Upper lobe of right lung (tissue), 1 donor: ENCODE results near the gene GTPBP3. TPM values are rescaled to one million over a fixed set of nuclear protein-coding genes. Genes with fewer than 3 reads are reported as not detected.

Experiments used
- ATAC-seq: fragments of 200-7000 bp; cut with Tn5 transposase; one replicate; pipeline ENCODE4 v1.9.1; 2020; ENCODE audit warnings: mild to moderate bottlenecking, moderate library complexity
- DNase-seq: peaks from one replicate; pipeline ENCODE4 v3.0.0-alpha.2; 2020
- H3K27ac ChIP-seq: fragments of 200-600 bp; one replicate; pipeline ENCODE4 v1.8.0; 2022
- H3K27me3 ChIP-seq: fragments of 200-600 bp; one replicate; pipeline ENCODE4 v1.8.0; 2022; ENCODE audit warnings: mild to moderate bottlenecking
- H3K36me3 ChIP-seq: fragments of 200-600 bp; one replicate; pipeline ENCODE4 v1.8.0; 2022
- H3K4me1 ChIP-seq: fragments of 200-600 bp; one replicate; pipeline ENCODE4 v1.8.0; 2022
- H3K4me3 ChIP-seq: fragments of 200-600 bp; one replicate; pipeline ENCODE4 v1.8.0; 2022; ENCODE audit warnings: mild to moderate bottlenecking
- H3K9me3 ChIP-seq: fragments of 200-600 bp; one replicate; pipeline ENCODE4 v1.8.0; 2022
- CTCF ChIP-seq: fragments of 200-600 bp; IDR thresholded peaks from one replicate; pipeline ENCODE4 v1.8.0; 2022; ENCODE audit warnings: antibody characterized with exemption
- intact Hi-C: fragments of 100-400 bp; cut with DNase I; formaldehyde crosslinking; loops from one replicate; pipeline ENCODE4 v1.11.0; 2022
- total RNA-seq: library from RNA; stranded (reverse); fragmentation: NEBNext Ultra II Directional; extraction: Animal tissue kit (Norgen Biotek cat#: 25700); gene quantifications from one replicate; pipeline ENCODE4 v1.2.1, GENCODE V29; 2021
- donor health status: DM: no; HTN: yes; CAD: no; lungs with severe emphysema.

The GTPBP3 gene
- total RNA-seq, 1 donor from 2014 or later, result 17.7 TPM

GRCh38 chr19:17314007-17314593 is 23.3 kb upstream of the GTPBP3 start:
- Histone ChIP-seq H3K4me3 (no peak overlapping the region), H3K9me3 (no peaks in the 10 kb centered on the region), H3K27ac (no peak overlapping the region), H3K4me1 (peaks cover 19% of the 10 kb centered on the region), H3K27me3 (no peaks in the 10 kb centered on the region), H3K36me3 (peaks cover 33% of the 10 kb centered on the region)
- ATAC-seq, result no peak
- TF ChIP-seq CTCF, result no peak
- DNase-seq, result no peak
- intact Hi-C loops, result no loop called here

- Histone ChIP-seq H3K36me3 (peaks cover 58% of the 10 kb centered on the region), H3K27me3 (no peaks in the 10 kb centered on the region), H3K4me1 (no peaks in the 10 kb centered on the region), H3K4me3 (no peak overlapping the region), H3K9me3 (no peaks in the 10 kb centered on the region), H3K27ac (no peak overlapping the region)
- TF ChIP-seq CTCF, result no peak
- ATAC-seq (no peak), DNase-seq (no peak)
- intact Hi-C loops, result no loop called here
Observed at GRCh38 chr19:17318966-17319365, 18.4 kb upstream of the GTPBP3 start.

- no peaks in the 10 kb centered on the region for H3K4me1 ChIP-seq
- H3K27me3 ChIP-seq, result no peaks in the 10 kb centered on the region
- peaks cover 51% of the 10 kb centered on the region for H3K36me3 ChIP-seq
- DNase-seq (no peak), ATAC-seq (no peak)
- no peak overlapping the region for H3K4me3 ChIP-seq
- no peak for TF ChIP-seq CTCF
- no peaks in the 10 kb centered on the region for H3K9me3 ChIP-seq
- intact Hi-C loops, result no loop called here
- no peak overlapping the region for H3K27ac ChIP-seq
Observed at GRCh38 chr19:17319473-17320238, 17.7 kb upstream of the GTPBP3 start.

- Histone ChIP-seq H3K4me3 (no peak overlapping the region), H3K27ac (no peak overlapping the region), H3K36me3 (peaks cover 46% of the 10 kb centered on the region), H3K27me3 (no peaks in the 10 kb centered on the region), H3K4me1 (no peaks in the 10 kb centered on the region), H3K9me3 (no peaks in the 10 kb centered on the region)
- DNase-seq (no peak), ATAC-seq (no peak)
- TF ChIP-seq CTCF, result no peak
- intact Hi-C loops, result no loop called here
Observed at GRCh38 chr19:17320435-17320834, 16.9 kb upstream of the GTPBP3 start.

- ATAC-seq, result no peak
- peaks cover 32% of the 10 kb centered on the region for H3K36me3 ChIP-seq
- no peaks in the 10 kb centered on the region for H3K9me3 ChIP-seq
- H3K4me1 ChIP-seq, result no peaks in the 10 kb centered on the region
- no peak for TF ChIP-seq CTCF
- intact Hi-C loops, result no loop called here
- no peak for DNase-seq
- no peaks in the 10 kb centered on the region for H3K27me3 ChIP-seq
- H3K27ac ChIP-seq, result no peak overlapping the region
- H3K4me3 ChIP-seq, result no peak overlapping the region
Observed at GRCh38 chr19:17321655-17322489, 15.5 kb upstream of the GTPBP3 start.
